ENCODE data around the gene CHRNA3.
"Not testable (repeated sequence)": the region's sequence is repeated elsewhere in the genome, so short reads cannot be mapped to it uniquely, and the experiment has no call there.

CHRNA3 gene

GRCh38 chr15:78616506-78616905 is 4.3 kb downstream of the CHRNA3 start:
- no peak for DNase-seq

- no peak for DNase-seq
These were observed 5.6 kb downstream of the CHRNA3 start for GRCh38 chr15:78615151-78615589.

DNA sequence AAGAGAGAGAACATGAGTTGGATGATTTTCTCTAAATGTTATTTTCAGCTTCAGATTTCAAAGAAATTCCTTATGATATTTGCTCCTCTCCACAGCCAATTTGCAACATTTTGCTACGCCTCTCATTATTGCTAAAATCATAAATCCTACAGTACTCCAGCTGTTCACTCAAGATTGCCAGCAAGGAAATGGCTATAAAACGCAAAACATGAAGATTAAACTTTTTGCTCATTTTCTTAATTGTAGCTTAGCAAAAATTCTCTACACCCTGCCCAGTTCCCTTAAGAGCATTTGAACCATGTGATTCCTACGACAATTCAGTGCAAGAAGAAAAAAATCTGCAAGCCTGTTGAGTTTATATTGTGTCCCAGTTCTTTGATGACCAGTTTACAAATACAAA is 6.8 kb downstream of the CHRNA3 start:
- no peak for DNase-seq

DNA sequence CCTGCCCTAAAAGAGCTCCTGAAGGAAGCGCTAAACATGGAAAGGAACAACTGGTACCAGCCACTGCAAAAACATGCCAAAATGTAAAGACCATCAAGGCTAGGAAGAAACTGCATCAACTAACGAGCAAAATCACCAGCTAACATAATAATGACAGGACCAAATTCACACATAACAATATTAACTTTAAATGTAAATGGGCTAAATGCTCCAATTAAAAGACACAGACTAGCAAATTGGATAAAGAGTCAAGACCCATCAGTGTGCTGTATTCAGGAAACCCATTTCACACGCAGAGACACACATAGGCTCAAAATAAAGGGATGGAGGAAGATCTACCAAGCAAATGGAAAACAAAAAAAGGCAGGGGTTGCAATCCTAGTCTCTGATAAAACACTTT is 11.2 kb downstream of the CHRNA3 start:
- not testable (repeated sequence) for DNase-seq

GRCh38 chr15:78605680-78606079 is 15.1 kb downstream of the CHRNA3 start:
- DNase-seq, result no peak

DNA sequence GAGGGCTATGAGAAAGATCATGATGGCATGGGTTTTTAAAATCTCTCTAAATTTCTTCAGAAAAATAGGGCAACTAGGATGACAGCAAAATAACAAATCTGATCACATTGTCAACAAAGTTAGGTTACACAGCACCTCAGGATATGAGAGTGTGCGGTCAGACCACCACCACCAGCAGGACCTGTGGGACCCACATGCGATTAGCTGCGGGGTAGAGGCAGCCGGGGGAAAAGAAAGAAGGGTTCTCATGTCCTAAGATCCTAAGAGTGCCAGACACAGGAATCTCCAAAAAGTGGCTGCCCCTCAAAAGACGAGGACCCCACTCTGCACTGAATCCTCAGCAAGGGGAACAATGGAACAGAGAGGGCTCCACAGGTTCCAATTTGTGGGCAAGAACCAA is 15.6 kb downstream of the CHRNA3 start:
- DNase-seq, result no peak

DNA sequence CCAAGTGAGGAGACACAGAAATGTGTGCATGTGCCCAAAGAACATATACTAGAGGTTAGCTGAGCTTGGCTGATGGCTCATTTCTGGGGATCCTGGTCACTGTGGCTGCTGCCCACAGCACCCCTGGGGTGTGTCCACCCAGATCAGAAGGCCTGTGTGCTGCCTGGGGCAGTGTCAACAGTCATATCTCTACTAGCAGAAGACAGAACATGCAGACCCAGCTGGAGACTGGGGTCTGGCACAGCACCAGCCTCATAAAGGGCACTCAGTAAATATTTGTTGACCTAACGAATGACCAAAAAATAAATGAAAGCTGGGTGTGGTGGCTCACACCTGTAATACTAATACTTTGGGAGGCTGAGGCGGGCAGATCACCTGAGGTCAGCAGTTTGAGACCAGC is 16.4 kb downstream of the CHRNA3 start:
- DNase-seq, result no peak

GRCh38 chr15:78603467-78603866 is 17.3 kb downstream of the CHRNA3 start:
- no peak for DNase-seq

GRCh38 chr15:78599189-78599588 is 21.6 kb downstream of the CHRNA3 start:
- no peak for DNase-seq

DNA sequence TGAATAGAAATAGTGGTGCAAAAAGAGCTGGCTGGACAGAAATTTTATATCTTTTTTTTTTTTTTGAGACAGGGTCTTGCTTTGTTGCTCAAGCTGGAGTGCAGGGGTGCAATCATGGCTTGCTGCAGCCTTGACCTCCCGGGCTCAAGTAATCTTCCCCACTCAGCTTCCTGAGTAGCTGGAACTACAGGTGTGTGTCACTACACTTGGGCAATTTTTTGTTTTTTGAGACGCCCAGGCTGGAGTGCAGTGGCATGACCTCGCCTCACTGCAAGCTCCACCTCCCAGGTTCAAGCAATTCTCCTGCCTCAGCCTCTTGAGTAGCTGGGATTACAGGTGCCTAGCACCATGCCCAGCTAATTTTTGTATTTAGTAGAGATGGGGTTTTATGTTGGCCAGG is 22.4 kb downstream of the CHRNA3 start:
- no peak for DNase-seq

DNA sequence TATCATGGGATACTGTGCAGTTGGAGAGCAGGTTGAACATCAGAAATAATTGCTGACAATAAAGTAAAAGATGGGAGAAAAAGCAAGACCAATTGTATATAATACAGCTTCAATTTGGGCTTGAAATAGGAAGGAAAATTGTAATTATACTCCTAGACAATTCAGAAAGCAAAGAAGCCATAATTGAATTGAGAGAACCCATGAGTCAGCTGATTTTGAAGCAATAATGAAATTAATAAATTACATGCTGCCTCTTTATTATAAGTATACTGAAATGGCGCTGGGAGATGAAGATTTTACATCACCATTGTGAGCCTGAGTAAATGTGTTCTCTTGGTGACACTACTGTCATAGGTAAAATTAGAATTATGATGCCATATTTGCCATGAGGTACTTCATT is 23.2 kb downstream of the CHRNA3 start:
- no peak for DNase-seq

DNA sequence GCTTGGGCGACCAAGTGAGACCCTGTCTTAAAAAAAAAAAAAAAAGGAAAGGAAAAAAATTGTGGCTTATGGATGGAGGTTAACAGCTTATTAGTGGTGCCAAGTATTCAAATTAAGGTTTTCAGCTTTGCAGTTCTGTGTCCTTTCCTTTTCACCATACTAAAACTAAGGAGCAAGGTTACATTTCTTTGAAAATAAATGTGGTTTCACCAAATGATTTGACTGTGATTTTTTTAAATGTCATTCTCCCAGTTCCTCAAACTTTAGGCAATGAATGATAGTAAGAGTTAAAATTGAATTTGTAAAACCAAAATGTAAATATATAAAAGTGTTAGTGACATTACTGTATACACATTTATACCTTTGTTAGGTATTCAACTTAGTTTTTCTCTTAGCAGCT is 45.9 kb downstream of the CHRNA3 start:
- no peak for DNase-seq

DNA sequence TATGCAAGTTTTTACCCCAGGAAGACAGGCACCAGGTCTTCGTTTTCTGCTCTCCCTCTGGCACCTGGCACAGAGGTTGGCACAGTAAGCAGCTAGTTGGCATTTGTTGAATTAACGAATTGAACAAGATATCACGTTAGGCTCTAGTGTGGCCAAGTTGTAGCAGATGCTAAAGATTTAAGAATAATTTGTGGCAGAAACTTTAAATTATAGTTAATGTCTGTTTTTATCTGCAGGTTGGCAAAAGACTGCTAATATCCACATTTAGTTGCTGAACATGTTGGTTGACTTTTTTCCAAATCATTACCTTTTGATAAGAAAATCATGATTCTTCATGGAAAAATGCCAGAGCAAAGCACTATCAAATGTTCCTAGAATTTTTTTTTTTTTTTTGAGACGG is 47.4 kb downstream of the CHRNA3 start:
- no peak for DNase-seq

DNA sequence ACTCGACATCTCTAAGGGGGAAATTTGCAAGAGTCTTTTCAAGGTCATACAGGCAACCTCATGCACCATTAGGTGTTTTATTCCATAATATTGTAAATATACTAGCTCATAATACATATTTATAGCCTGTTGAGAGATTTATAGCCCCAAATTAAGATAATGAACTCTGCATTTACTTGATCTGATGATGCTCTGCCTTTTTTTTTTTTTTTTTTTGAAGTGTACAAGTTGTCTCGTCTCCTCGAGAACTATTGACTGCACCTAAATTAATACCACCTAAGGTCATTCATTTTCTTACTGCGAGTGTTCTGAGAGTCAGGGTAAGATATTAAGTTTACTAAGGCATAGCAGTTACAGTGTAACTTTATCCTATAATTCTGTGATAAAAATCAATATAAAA is 49.4 kb downstream of the CHRNA3 start:
- no peak for DNase-seq

GRCh38 chr15:78570710-78571109 is 50.1 kb downstream of the CHRNA3 start:
- no peak for DNase-seq

DNA sequence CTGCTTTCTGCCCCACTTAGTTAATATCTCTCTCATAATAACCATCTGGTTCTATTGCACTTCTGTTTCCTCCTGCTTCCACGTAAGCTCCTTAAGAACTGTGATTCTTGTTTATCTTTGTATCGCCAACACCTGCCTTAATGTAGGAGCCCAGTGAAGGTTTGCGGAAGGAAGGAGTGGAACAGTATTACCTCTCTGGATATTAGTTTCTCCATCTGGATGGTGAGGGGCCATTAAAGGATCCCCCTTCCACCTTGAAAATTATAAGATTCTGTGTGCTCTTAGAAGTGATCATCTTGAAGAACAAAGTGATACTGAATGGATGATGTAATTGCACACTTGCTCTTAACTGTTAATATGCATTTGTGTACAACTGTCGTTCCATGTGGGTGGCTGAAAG is 53.3 kb downstream of the CHRNA3 start:
- DNase-seq, result no peak

- no peak for DNase-seq
These were observed 54.6 kb downstream of the CHRNA3 start for GRCh38 chr15:78565951-78566774.

GRCh38 chr15:78565097-78565950 is 55.5 kb downstream of the CHRNA3 start, which contains the start of gene CHRNA5:
TSS of gene CHRNA5 (plus strand) at chr15:78565520. CDS start at chr15:78565720, 200 bp downstream.
- DNase-seq, result peak; percentile 54 to 56

- DNase-seq, result no peak
These were observed 56.1 kb downstream of the CHRNA3 start for GRCh38 chr15:78564743-78565096.

- DNase-seq, result no peak
These were observed 57.7 kb downstream of the CHRNA3 start for GRCh38 chr15:78563092-78563491.

- DNase-seq, result no peak
These were observed 59.3 kb downstream of the CHRNA3 start for GRCh38 chr15:78561490-78561889.

- DNase-seq, result not testable (repeated sequence)
These were observed 60.6 kb downstream of the CHRNA3 start for GRCh38 chr15:78560201-78560600.

DNA sequence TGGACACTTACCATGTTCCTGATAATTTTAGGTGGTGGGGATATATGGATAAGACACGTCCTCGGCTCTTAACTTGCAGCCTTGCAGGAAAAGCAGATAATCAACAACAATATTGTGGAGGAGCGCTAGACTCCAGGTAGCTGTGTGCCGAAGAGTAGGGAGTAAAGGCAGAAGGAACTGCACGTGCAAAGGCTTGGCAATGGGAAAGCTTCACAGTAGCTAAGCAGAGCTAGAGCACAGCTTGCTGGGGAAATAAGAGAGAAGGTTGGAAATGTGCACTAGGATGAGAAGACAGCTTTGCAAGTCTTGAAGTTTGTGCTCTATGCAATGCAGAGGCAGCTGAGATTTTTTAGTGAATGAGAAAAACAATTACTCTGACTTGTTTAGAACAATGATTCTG is 68.2 kb downstream of the CHRNA3 start:
- DNase-seq, result no peak

- no peak for DNase-seq
These were observed 68.9 kb downstream of the CHRNA3 start for GRCh38 chr15:78551902-78552301.

Measured in activated CD4-positive, alpha-beta T cell treated with anti-CD3 and anti-CD28 coated beads, Interleukin-2, amount 50 U/mL, for 4 hours (primary cell).